ENCODE data around the gene RRM2. TPM values are rescaled to one million over a fixed set of nuclear protein-coding genes. Genes with fewer than 3 reads are reported as not detected.

Gene RRM2
- total RNA-seq, 1 experiment from 2014 or later = 163 TPM

DNA sequence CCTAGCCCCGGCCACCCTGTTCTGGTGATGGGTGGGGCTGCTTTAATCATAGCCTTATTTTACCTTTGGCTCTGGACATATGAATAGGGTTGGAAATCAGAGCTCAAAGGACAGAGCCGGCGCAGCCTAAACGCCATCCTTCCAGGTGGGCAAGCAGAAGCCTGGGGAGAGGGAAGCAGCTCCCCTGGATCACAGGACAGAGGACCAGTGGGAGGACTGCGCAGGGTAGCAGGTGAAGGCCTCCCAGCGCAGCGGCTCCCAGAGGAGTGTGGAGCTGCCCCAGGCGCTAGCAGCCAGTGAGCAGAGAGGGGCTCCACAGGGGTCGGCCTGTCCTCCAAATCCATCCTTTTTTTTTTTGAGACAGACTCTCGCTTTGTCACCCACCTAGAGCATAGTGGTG lies 25.9 kb upstream of the RRM2 start:
- Histone ChIP-seq H3K4me1 (ENCODE audit: insufficient read depth, low read length) (no peaks in the 10 kb centered on the region), H2BK5ac (ENCODE audit: insufficient read length, low read length) (no peak overlapping the region), H3K27me3 (ENCODE audit: insufficient read depth, low read length) (no peaks in the 10 kb centered on the region), H2BK120ac (ENCODE audit: low read depth, low read length, poor library complexity, severe bottlenecking) (no peak overlapping the region), H3K23ac (ENCODE audit: insufficient read length, low read depth, low read length) (no peak overlapping the region), H2AFZ (ENCODE audit: low read length) (no peak overlapping the region), H4K8ac (replicated peaks; ENCODE audit: insufficient read length, low read depth, low read length) (no peak overlapping the region), H3K9ac (ENCODE audit: extremely low read depth, insufficient read length, low read length) (no peak overlapping the region), H3K79me1 (ENCODE audit: insufficient read depth, low read depth, low read length, poor library complexity, severe bottlenecking) (no peaks in the 10 kb centered on the region), H3K23me2 (ENCODE audit: insufficient read length, low read depth, low read length, poor library complexity, severe bottlenecking) (no peaks in the 10 kb centered on the region), H3K56ac (ENCODE audit: insufficient read length, low read depth, low read length) (no peak overlapping the region), H2BK15ac (ENCODE audit: low read depth, low read length) (no peak overlapping the region), H4K20me1 (ENCODE audit: control insufficient read depth, insufficient read depth, insufficient read length) (no peaks in the 10 kb centered on the region), H3K27ac (ENCODE audit: insufficient read length, low read depth, low read length) (no peak overlapping the region), H2AK5ac (ENCODE audit: insufficient read length, low read length) (no peak overlapping the region), H2BK12ac (ENCODE audit: insufficient read length, low read depth, low read length) (no peak overlapping the region), H3K14ac (ENCODE audit: insufficient read depth, low read length) (no peak overlapping the region), H3K79me2 (ENCODE audit: insufficient read depth, low read length) (no peaks in the 10 kb centered on the region), H4K5ac (ENCODE audit: insufficient read length, low read depth, low read length) (no peak overlapping the region), H3K9me3 (ENCODE audit: control insufficient read depth, low read depth, low read length) (no peaks in the 10 kb centered on the region), H3T11ph (ENCODE audit: low read length) (no peak overlapping the region), H2BK20ac (ENCODE audit: low read depth, low read length, poor library complexity, severe bottlenecking) (no peak overlapping the region), H3K18ac (ENCODE audit: insufficient read length, low read depth, low read length) (no peak overlapping the region), H4K91ac (ENCODE audit: insufficient read length, low read depth, low read length) (no peak overlapping the region), H3K4ac (ENCODE audit: low read depth, low read length) (no peak overlapping the region), H3K4me2 (ENCODE audit: insufficient read depth, insufficient read length, low read length) (no peak overlapping the region)
- WGBS (ENCODE audit: extremely low coverage, insufficient read length, low lambda C conversion rate) = no CpG with 5 or more reads among the region's 10 CpGs
- Mint-ChIP-seq H3K9me3 (no peaks in the 10 kb centered on the region; a peak in 2 of 5 replicates), H3K36me3 (ENCODE audit: insufficient read depth in 1 of 3, low read depth in 3 of 3) (peaks cover 0 to 2% (median 0%) of the 10 kb centered on the region in 3 experiments; a peak in 1 of 7 replicates), H3K4me1 (peaks cover 18 to 27% of the 10 kb centered on the region in 2 experiments), H3K4me3 (no peak overlapping the region), H3K27ac (no peak overlapping the region), H3K27me3 (ENCODE audit: low read depth) (peaks cover 11% of the 10 kb centered on the region)
- TF ChIP-seq, protein P1, sequence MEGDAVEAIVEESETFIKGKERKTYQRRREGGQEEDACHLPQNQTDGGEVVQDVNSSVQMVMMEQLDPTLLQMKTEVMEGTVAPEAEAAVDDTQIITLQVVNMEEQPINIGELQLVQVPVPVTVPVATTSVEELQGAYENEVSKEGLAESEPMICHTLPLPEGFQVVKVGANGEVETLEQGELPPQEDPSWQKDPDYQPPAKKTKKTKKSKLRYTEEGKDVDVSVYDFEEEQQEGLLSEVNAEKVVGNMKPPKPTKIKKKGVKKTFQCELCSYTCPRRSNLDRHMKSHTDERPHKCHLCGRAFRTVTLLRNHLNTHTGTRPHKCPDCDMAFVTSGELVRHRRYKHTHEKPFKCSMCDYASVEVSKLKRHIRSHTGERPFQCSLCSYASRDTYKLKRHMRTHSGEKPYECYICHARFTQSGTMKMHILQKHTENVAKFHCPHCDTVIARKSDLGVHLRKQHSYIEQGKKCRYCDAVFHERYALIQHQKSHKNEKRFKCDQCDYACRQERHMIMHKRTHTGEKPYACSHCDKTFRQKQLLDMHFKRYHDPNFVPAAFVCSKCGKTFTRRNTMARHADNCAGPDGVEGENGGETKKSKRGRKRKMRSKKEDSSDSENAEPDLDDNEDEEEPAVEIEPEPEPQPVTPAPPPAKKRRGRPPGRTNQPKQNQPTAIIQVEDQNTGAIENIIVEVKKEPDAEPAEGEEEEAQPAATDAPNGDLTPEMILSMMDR (conservative IDR thresholded peaks at IDR 0.05) = no peak
- DNase-seq = no peak
